Esophagus (tissue), 2 donors: ENCODE data around the gene ABCG1. TPM values are rescaled to one million over a fixed set of nuclear protein-coding genes. Genes with fewer than 3 reads are reported as not detected.

ENCODE experiments used
- H3K27ac ChIP-seq, 2 donors: one replicate each; pipeline ENCODE4 v1.5.1; 2013; ENCODE audit warnings: low read depth in 2 of 2, mild to moderate bottlenecking in 2 of 2, inconsistent platforms in 1 of 2, low read length in 1 of 2, moderate library complexity in 1 of 2
- H3K27me3 ChIP-seq, 2 donors: one replicate each; pipeline ENCODE4 v1.6.1; 2013; ENCODE audit warnings: low read length in 2 of 2, control low read depth in 1 of 2, mild to moderate bottlenecking in 1 of 2; ENCODE audit not compliant: insufficient read depth in 2 of 2, control insufficient read depth in 1 of 2
- H3K36me3 ChIP-seq, 2 donors: one replicate each; pipeline ENCODE4 v1.6.1; 2013; ENCODE audit warnings: low read length in 1 of 2; ENCODE audit not compliant: control insufficient read depth in 2 of 2, insufficient read depth in 2 of 2
- H3K4me1 ChIP-seq, 2 donors: one replicate each; pipeline ENCODE4 v1.6.1; 2013; ENCODE audit warnings: low read length in 1 of 2; ENCODE audit not compliant: control insufficient read depth in 2 of 2, insufficient read depth in 2 of 2
- H3K4me3 ChIP-seq, 2 donors: one replicate each; pipeline ENCODE4 v1.5.1; 2013; ENCODE audit warnings: low read length in 2 of 2, mild to moderate bottlenecking in 2 of 2, low read depth in 1 of 2, moderate library complexity in 1 of 2
- H3K9me3 ChIP-seq, 2 donors: one replicate each; pipeline ENCODE4 v1.6.1; 2013; ENCODE audit warnings: mild to moderate bottlenecking in 2 of 2, low read depth in 1 of 2, low read length in 1 of 2, moderate library complexity in 1 of 2; ENCODE audit not compliant: control insufficient read depth in 2 of 2, insufficient read depth in 1 of 2
- WGBS, 2 donors: extraction: QIAGEN DNeasy Blood & Tissue Kit; methylation state at CpG; one replicate each; pipeline ENCODE4 v1.1.7; 2013; 5-methylcytosine and 5-hydroxymethylcytosine counted together
- polyA plus RNA-seq, 2 donors: library from polyadenylated mRNA; stranded (reverse); fragments of 200-250 nt; gene quantifications; one replicate each; pipeline ENCODE4 v1.2.3, GENCODE V29; 2013
- donor health status: healthy with polysubstance abuse.
- donor health status: Bipolar disorder and iron deficiency.

The ABCG1 gene
- polyA plus RNA-seq, 2 donors: 2.8 TPM

- H3K36me3 ChIP-seq: peaks cover 0 to 2% of the 10 kb centered on the region in 2 donors
- no peak overlapping the region for H3K4me3 ChIP-seq
- 84 to 86% methylated on average over 7 of the region's 7 CpGs for WGBS, 2 donors
- H3K27ac ChIP-seq: no peak overlapping the region
- no peaks in the 10 kb centered on the region for H3K27me3 ChIP-seq
- H3K9me3 ChIP-seq: no peaks in the 10 kb centered on the region
- H3K4me1 ChIP-seq: peaks cover 4 to 12% of the 10 kb centered on the region in 2 donors
Measured at GRCh38 chr21:42261829-42262200, 42.9 kb downstream of the ABCG1 start.

GRCh38 chr21:42262831-42263231, 43.9 kb downstream of the ABCG1 start:
- H3K27ac ChIP-seq: peak overlapping the region; percentile 37 to 47
- H3K36me3 ChIP-seq: peaks cover 0 to 2% of the 10 kb centered on the region in 2 donors
- 34 to 35% methylated on average over 11 of the region's 11 CpGs for WGBS, 2 donors
- H3K27me3 ChIP-seq: no peaks in the 10 kb centered on the region
- no peak overlapping the region for H3K4me3 ChIP-seq
- peaks cover 4 to 12% of the 10 kb centered on the region in 2 donors for H3K4me1 ChIP-seq
- H3K9me3 ChIP-seq: no peaks in the 10 kb centered on the region

- Histone ChIP-seq H3K27me3 (no peaks in the 10 kb centered on the region), H3K4me1 (peaks cover 4 to 12% of the 10 kb centered on the region in 2 donors), H3K36me3 (peaks cover 0 to 2% of the 10 kb centered on the region in 2 donors), H3K27ac (peak overlapping the region; percentile 36 to 37), H3K9me3 (no peaks in the 10 kb centered on the region), H3K4me3 (no peak overlapping the region)
- WGBS, 2 donors: 52 to 65% methylated on average over 18 of the region's 18 CpGs
Measured at GRCh38 chr21:42263591-42264131, 44.7 kb downstream of the ABCG1 start.

GRCh38 chr21:42264245-42265195, 45.6 kb downstream of the ABCG1 start:
- H3K4me3 ChIP-seq: no peak overlapping the region
- peaks cover 4 to 12% of the 10 kb centered on the region in 2 donors for H3K4me1 ChIP-seq
- H3K27me3 ChIP-seq: no peaks in the 10 kb centered on the region
- peaks cover 0 to 2% of the 10 kb centered on the region in 2 donors for H3K36me3 ChIP-seq
- H3K9me3 ChIP-seq: no peaks in the 10 kb centered on the region
- H3K27ac ChIP-seq: no peak overlapping the region
- WGBS, 2 donors: 77 to 81% methylated on average over 13 of the region's 13 CpGs

GRCh38 chr21:42265231-42265812, 46.4 kb downstream of the ABCG1 start:
- H3K9me3 ChIP-seq: no peaks in the 10 kb centered on the region
- H3K27me3 ChIP-seq: no peaks in the 10 kb centered on the region
- WGBS, 2 donors: 72 to 80% methylated on average over 11 to 12 of the region's 12 CpGs
- H3K27ac ChIP-seq: no peak overlapping the region
- peaks cover 0 to 2% of the 10 kb centered on the region in 2 donors for H3K36me3 ChIP-seq
- H3K4me1 ChIP-seq: peaks cover 4 to 12% of the 10 kb centered on the region in 2 donors
- H3K4me3 ChIP-seq: no peak overlapping the region

- H3K27ac ChIP-seq: no peak overlapping the region
- 77 to 80% methylated on average over 7 of the region's 7 CpGs for WGBS, 2 donors
Measured at GRCh38 chr21:42266971-42267556, 48.1 kb downstream of the ABCG1 start.

GRCh38 chr21:42269386-42269785, 50.4 kb downstream of the ABCG1 start:
- no peaks in the 10 kb centered on the region for H3K9me3 ChIP-seq
- H3K4me1 ChIP-seq: peaks cover 0 to 2% of the 10 kb centered on the region in 2 donors
- WGBS, 2 donors: 83 to 87% methylated on average over 10 of the region's 10 CpGs
- H3K27me3 ChIP-seq: no peaks in the 10 kb centered on the region
- peaks cover 0 to 2% of the 10 kb centered on the region in 2 donors for H3K36me3 ChIP-seq
- no peak overlapping the region for H3K27ac ChIP-seq
- no peak overlapping the region for H3K4me3 ChIP-seq

More at GRCh38 chr21:42266971-42267556, 48.1 kb downstream of the ABCG1 start:
- peaks cover 4 to 12% of the 10 kb centered on the region in 2 donors for H3K4me1 ChIP-seq
- H3K4me3 ChIP-seq: no peak overlapping the region
- H3K27me3 ChIP-seq: no peaks in the 10 kb centered on the region
- no peaks in the 10 kb centered on the region for H3K9me3 ChIP-seq
- peaks cover 0 to 2% of the 10 kb centered on the region in 2 donors for H3K36me3 ChIP-seq

GRCh38 chr21:42271065-42271464, 52.1 kb downstream of the ABCG1 start:
- H3K27ac ChIP-seq: no peak overlapping the region
- WGBS, 2 donors: 97 to 98% methylated on average over 6 of the region's 6 CpGs
- H3K4me3 ChIP-seq: no peak overlapping the region
- H3K4me1 ChIP-seq: no peaks in the 10 kb centered on the region
- H3K36me3 ChIP-seq: no peaks in the 10 kb centered on the region
- no peaks in the 10 kb centered on the region for H3K27me3 ChIP-seq
- no peaks in the 10 kb centered on the region for H3K9me3 ChIP-seq
